ENCODE results near the gene STARD13.

DNA sequence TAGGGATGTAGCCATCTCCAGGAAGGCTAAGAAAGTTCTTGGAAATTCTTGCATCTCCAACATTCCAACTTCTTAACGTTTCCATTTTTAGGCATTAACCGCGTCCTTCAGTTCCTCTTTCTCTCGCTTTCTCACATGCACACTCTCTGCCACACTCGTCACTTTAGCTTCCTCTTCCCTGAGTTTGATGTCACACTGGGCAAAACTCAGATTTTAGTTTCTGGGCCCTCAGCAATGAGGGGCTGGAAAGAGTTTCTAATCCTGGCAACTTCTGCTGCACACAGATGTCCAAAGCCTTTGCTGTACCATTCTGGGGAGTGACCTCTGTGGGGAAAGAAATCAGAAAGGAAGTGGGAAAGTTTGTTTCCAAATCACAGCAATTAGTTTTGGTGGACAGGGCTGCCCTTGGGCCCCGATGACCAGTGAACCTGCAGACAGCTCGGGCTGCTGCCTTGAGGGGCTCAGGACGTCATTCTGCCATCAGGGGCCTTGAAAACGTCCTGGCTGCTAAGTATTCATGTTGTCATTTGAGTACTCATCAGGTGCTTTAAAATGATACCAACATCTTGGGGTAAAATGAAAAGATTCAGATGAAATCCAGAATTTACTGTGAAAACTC lies 180.1 kb downstream of the STARD13 start:
- TF ChIP-seq, protein P1, sequence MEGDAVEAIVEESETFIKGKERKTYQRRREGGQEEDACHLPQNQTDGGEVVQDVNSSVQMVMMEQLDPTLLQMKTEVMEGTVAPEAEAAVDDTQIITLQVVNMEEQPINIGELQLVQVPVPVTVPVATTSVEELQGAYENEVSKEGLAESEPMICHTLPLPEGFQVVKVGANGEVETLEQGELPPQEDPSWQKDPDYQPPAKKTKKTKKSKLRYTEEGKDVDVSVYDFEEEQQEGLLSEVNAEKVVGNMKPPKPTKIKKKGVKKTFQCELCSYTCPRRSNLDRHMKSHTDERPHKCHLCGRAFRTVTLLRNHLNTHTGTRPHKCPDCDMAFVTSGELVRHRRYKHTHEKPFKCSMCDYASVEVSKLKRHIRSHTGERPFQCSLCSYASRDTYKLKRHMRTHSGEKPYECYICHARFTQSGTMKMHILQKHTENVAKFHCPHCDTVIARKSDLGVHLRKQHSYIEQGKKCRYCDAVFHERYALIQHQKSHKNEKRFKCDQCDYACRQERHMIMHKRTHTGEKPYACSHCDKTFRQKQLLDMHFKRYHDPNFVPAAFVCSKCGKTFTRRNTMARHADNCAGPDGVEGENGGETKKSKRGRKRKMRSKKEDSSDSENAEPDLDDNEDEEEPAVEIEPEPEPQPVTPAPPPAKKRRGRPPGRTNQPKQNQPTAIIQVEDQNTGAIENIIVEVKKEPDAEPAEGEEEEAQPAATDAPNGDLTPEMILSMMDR (IDR thresholded peaks at IDR 0.05), result no peak
- TF ChIP-seq ZFX (IDR thresholded peaks at IDR 0.05; ENCODE audit: borderline replicate concordance), result no peak
